DOHH2 (cell line): ENCODE results near the gene HEXA.

Experiments
- H3F3A ChIP-seq: fragments of 200-600 bp; sonication (generic), shearing (Covaris generic); 2 replicates; pipeline ENCODE4 v1.6.0; 2016; ENCODE audit warnings: antibody characterized with exemption, mild to moderate bottlenecking; ENCODE audit not compliant: control insufficient read depth, insufficient read depth
- H3K27ac ChIP-seq: fragments of 200-600 bp; sonication (generic); 2 replicates; pipeline ENCODE4 v1.5.1; 2014; ENCODE audit warnings: low read depth, mild to moderate bottlenecking, low read length, moderate library complexity
- H3K27me3 ChIP-seq: fragments of 200-600 bp; sonication (generic); 2 replicates; pipeline ENCODE4 v1.6.1; 2014; ENCODE audit warnings: mild to moderate bottlenecking, low read length, mixed read lengths; ENCODE audit not compliant: control insufficient read depth
- H3K36me3 ChIP-seq: fragments of 200-600 bp; sonication (generic); 2 replicates; pipeline ENCODE4 v1.6.1; 2014; ENCODE audit warnings: mild to moderate bottlenecking, low read length, moderate library complexity, mixed read lengths; ENCODE audit not compliant: control insufficient read depth
- H3K4me1 ChIP-seq: fragments of 200-600 bp; sonication (generic); 2 replicates; pipeline ENCODE4 v1.6.1; 2014; ENCODE audit warnings: mild to moderate bottlenecking, low read length, mixed read lengths; ENCODE audit not compliant: control insufficient read depth
- H3K4me2 ChIP-seq: fragments of 200-600 bp; sonication (generic); 2 replicates; pipeline ENCODE4 v1.6.0; 2014; ENCODE audit warnings: mild to moderate bottlenecking, low read length, moderate library complexity
- H3K4me3 ChIP-seq: fragments of 200-600 bp; sonication (generic); 2 replicates; pipeline ENCODE4 v1.5.1; 2014; ENCODE audit warnings: mild to moderate bottlenecking, low read length, mixed read lengths
- H3K79me2 ChIP-seq: fragments of 200-600 bp; sonication (generic); 2 replicates; pipeline ENCODE4 v1.6.1; 2014; ENCODE audit warnings: mild to moderate bottlenecking, low read length, mixed read lengths; ENCODE audit not compliant: control insufficient read depth
- H3K9me2 ChIP-seq: fragments of 200-600 bp; sonication (generic); replicated peaks from 2 replicates; pipeline ENCODE4 v1.6.1; 2014; ENCODE audit warnings: mild to moderate bottlenecking, low read length, mixed read lengths; ENCODE audit not compliant: control insufficient read depth
- H3K9me3 ChIP-seq: fragments of 200-600 bp; sonication (generic); 2 replicates; pipeline ENCODE4 v1.6.1; 2014; ENCODE audit warnings: antibody characterized with exemption, low read length, mixed read lengths; ENCODE audit not compliant: control insufficient read depth, insufficient read depth
- H4K20me1 ChIP-seq: fragments of 200-600 bp; sonication (generic); 2 replicates; pipeline ENCODE4 v1.6.0; 2014; ENCODE audit warnings: low read depth, mild to moderate bottlenecking, antibody characterized with exemption, low read length, moderate library complexity; ENCODE audit not compliant: control insufficient read depth, insufficient read depth
- CTCF ChIP-seq: fragments of 200-600 bp; sonication (generic); IDR thresholded peaks from one replicate; pipeline ENCODE4 v1.5.1; 2014; ENCODE audit warnings: antibody characterized with exemption, mild to moderate bottlenecking, low read depth, low read length; ENCODE audit not compliant: poor library complexity, severe bottlenecking
- EZH2phosphoT487 ChIP-seq: fragments of 200-600 bp; sonication (generic); IDR thresholded peaks from 2 replicates; pipeline ENCODE4 v1.6.1; 2017; ENCODE audit warnings: borderline replicate concordance, mild to moderate bottlenecking, antibody characterized with exemption, low read length, moderate library complexity, mixed read lengths

HEXA gene

GRCh38 chr15:72313448-72313840 lies 62.4 kb downstream of the HEXA start:
- TF ChIP-seq EZH2phosphoT487 (no peak), CTCF (no peak)
- Histone ChIP-seq H3K27ac (no peak overlapping the region), H3K9me2 (no peaks in the 10 kb centered on the region), H4K20me1 (no peaks in the 10 kb centered on the region), H3K4me2 (no peak overlapping the region), H3F3A (no peaks in the 10 kb centered on the region), H3K79me2 (no peaks in the 10 kb centered on the region), H3K36me3 (no peaks in the 10 kb centered on the region), H3K27me3 (peaks cover 23% of the 10 kb centered on the region), H3K9me3 (no peaks in the 10 kb centered on the region), H3K4me1 (no peaks in the 10 kb centered on the region), H3K4me3 (no peak overlapping the region)

GRCh38 chr15:72312605-72313447 lies 63.0 kb downstream of the HEXA start:
- H3K79me2 ChIP-seq = no peaks in the 10 kb centered on the region
- no peaks in the 10 kb centered on the region for H4K20me1 ChIP-seq
- no peak overlapping the region for H3K27ac ChIP-seq
- H3K4me3 ChIP-seq = no peak overlapping the region
- H3K27me3 ChIP-seq = peaks cover 20% of the 10 kb centered on the region
- no peak overlapping the region for H3K4me2 ChIP-seq
- H3K36me3 ChIP-seq = no peaks in the 10 kb centered on the region
- TF ChIP-seq EZH2phosphoT487 (no peak), CTCF (peak; percentile 74)
- no peaks in the 10 kb centered on the region for H3K9me3 ChIP-seq
- no peaks in the 10 kb centered on the region for H3F3A ChIP-seq
- no peaks in the 10 kb centered on the region for H3K9me2 ChIP-seq
- H3K4me1 ChIP-seq = no peaks in the 10 kb centered on the region

GRCh38 chr15:72307026-72307425 lies 68.8 kb downstream of the HEXA start:
- no peaks in the 10 kb centered on the region for H3K79me2 ChIP-seq
- no peaks in the 10 kb centered on the region for H3K9me3 ChIP-seq
- H3K27ac ChIP-seq = no peak overlapping the region
- H3F3A ChIP-seq = no peaks in the 10 kb centered on the region
- H3K27me3 ChIP-seq = 0 out of 2 replicates have a peak, but pooled peaks cover 2% of the 10 kb centered on the region
- TF ChIP-seq CTCF (no peak), EZH2phosphoT487 (no peak)
- H4K20me1 ChIP-seq = no peaks in the 10 kb centered on the region
- no peak overlapping the region for H3K4me3 ChIP-seq
- H3K4me2 ChIP-seq = no peak overlapping the region
- H3K4me1 ChIP-seq = no peaks in the 10 kb centered on the region
- H3K36me3 ChIP-seq = no peaks in the 10 kb centered on the region
- H3K9me2 ChIP-seq = no peaks in the 10 kb centered on the region
